BLaER1 treated with 17β-estradiol and CSF1 and Interleukin-3, amounts not matched to agents 10 nM and 100 nM (cell line): ENCODE measurements around the gene MEX3D.
"Not testable (repeated sequence)": the region's sequence is repeated elsewhere in the genome, so short reads cannot be mapped to it uniquely, and the experiment has no call there.

ENCODE experiments used
- H3K27ac ChIP-seq, 11 experiments: shearing (Covaris generic); formaldehyde crosslinking; 2 replicates each; pipeline ENCODE4 v1.8.1; 2022
- H3K27me3 ChIP-seq, 11 experiments: shearing (Covaris generic); formaldehyde crosslinking; 2 replicates each; pipeline ENCODE4 v1.8.1; 2022
- H3K36me3 ChIP-seq, 11 experiments: shearing (Covaris generic); formaldehyde crosslinking; 2 replicates each; pipeline ENCODE4 v1.8.1; 2022
- H3K4me1 ChIP-seq, 10 experiments: shearing (Covaris generic); formaldehyde crosslinking; 2 replicates each; pipeline ENCODE4 v1.8.1; 2022
- H3K4me2 ChIP-seq, 11 experiments: shearing (Covaris generic); formaldehyde crosslinking; 2 replicates each; pipeline ENCODE4 v1.8.1; 2022
- H3K4me3 ChIP-seq, 10 experiments: shearing (Covaris generic); formaldehyde crosslinking; 2 replicates each; pipeline ENCODE4 v1.8.1; 2022
- H3K9ac ChIP-seq, 11 experiments: shearing (Covaris generic); formaldehyde crosslinking; 2 replicates each; pipeline ENCODE4 v1.8.1; 2022
- H3K9me3 ChIP-seq, 11 experiments: shearing (Covaris generic); formaldehyde crosslinking; replicated peaks in 1 of 11; 2 replicates each; pipeline ENCODE4 v1.8.1; 2022
- H4K20me1 ChIP-seq, 11 experiments: shearing (Covaris generic); formaldehyde crosslinking; 2 replicates each; pipeline ENCODE4 v1.8.1; 2022
- Cebpa-rat ChIP-seq, 11 experiments: shearing (Covaris generic); IDR thresholded peaks; 2 replicates each; pipeline ENCODE4 v1.8.1; 2022

Gene MEX3D

DNA sequence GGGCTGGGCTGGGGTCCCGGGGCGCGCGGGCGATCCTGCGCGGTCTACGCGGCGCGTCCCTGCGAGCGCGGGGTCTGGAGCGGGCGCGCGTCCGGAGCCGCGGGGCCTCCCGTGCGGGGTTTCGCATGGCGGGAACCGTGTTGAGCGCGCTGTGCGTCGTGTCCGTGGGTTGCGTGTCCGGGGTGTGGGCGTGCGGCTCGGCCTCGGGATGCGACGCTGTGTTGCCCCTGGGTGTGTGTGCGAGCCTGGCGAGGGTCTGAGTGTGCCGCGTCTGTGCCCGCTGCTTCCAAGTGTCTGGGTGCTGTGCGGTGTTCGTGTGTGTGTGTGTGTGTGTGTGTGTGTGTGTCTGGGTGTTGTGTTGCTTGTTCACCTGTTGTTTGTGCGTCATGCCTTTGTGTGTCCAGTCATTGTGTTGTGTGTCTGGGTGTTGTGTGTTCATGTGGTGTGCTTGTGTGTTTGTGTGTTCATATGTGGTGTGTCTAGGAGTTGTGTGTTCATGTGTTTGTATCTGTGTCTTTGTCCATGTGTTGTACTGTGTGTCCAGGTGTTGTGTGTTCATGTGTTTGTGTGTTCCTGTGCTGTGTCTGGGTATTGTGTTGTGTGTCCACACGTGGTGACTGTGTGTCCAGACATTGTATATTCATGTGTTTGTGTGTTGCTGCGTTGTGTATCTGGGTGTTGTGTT lies 43.7 kb downstream of the MEX3D start:
- no peak overlapping the region for H3K9ac ChIP-seq
- TF ChIP-seq Cebpa-rat (IDR thresholded peaks at IDR 0.05) = no peak
- 0 out of 22 replicates have a peak, but pooled peaks cover 0 to 4% (median 0%) of the 10 kb centered on the region in 11 experiments for H3K9me3 ChIP-seq
- peaks cover 8 to 28% (median 21%) of the 10 kb centered on the region in 10 experiments for H3K4me1 ChIP-seq
- H4K20me1 ChIP-seq = peaks cover 0 to 30% (median 0%) of the 10 kb centered on the region in 11 experiments; a peak in 2 of 22 replicates
- no peak overlapping the region for H3K27ac ChIP-seq
- no peaks in the 10 kb centered on the region for H3K36me3 ChIP-seq
- peaks cover 20 to 36% (median 30%) of the 10 kb centered on the region in 11 experiments; a peak in 20 of 22 replicates for H3K27me3 ChIP-seq
- no peak overlapping the region for H3K4me3 ChIP-seq
- H3K4me2 ChIP-seq = no peak overlapping the region

- Histone ChIP-seq H3K4me3 (no peak within 1 kb of the TSS), H3K27me3 (peaks cover 20 to 36% (median 30%) of the 10 kb centered on the region in 11 experiments; a peak in 20 of 22 replicates), H3K9ac (no peak within 1 kb of the TSS)
Measured at GRCh38 chr19:1523412-1524286, 44.5 kb downstream of the MEX3D start, which contains the start of gene PLK5. Gene PLK5 (plus strand): TSS chr19:1524077. CDS start chr19:1526997, 2,920 bp downstream.

GRCh38 chr19:1522838-1523237 lies 45.3 kb downstream of the MEX3D start:
- no peak overlapping the region for H3K4me3 ChIP-seq
- H3K9me3 ChIP-seq = 0 out of 22 replicates have a peak, but pooled peaks cover 0 to 4% (median 0%) of the 10 kb centered on the region in 11 experiments
- H3K4me2 ChIP-seq = no peak overlapping the region; a peak in 1 of 22 replicates
- peaks cover 0 to 22% (median 0%) of the 10 kb centered on the region in 11 experiments; a peak in 2 of 22 replicates for H4K20me1 ChIP-seq
- peaks cover 8 to 28% (median 21%) of the 10 kb centered on the region in 10 experiments for H3K4me1 ChIP-seq
- H3K9ac ChIP-seq = no peak overlapping the region
- no peak overlapping the region for H3K27ac ChIP-seq
- no peaks in the 10 kb centered on the region for H3K36me3 ChIP-seq
- peaks cover 20 to 36% (median 30%) of the 10 kb centered on the region in 11 experiments; a peak in 20 of 22 replicates for H3K27me3 ChIP-seq
- TF ChIP-seq Cebpa-rat (IDR thresholded peaks at IDR 0.05) = no peak

More at GRCh38 chr19:1523412-1524286, 44.5 kb downstream of the MEX3D start, which contains the start of gene PLK5:
- 0 out of 22 replicates have a peak, but pooled peaks cover 0 to 4% (median 0%) of the 10 kb centered on the region in 11 experiments for H3K9me3 ChIP-seq
- TF ChIP-seq Cebpa-rat (IDR thresholded peaks at IDR 0.05) = no peak
- no peak within 1 kb of the TSS for H3K27ac ChIP-seq
- peaks cover 0 to 25% (median 0%) of the 10 kb centered on the region in 11 experiments; a peak in 2 of 22 replicates for H4K20me1 ChIP-seq
- no peaks in the 10 kb centered on the region for H3K36me3 ChIP-seq
- H3K4me2 ChIP-seq = no peak within 1 kb of the TSS
- peaks cover 8 to 28% (median 21%) of the 10 kb centered on the region in 10 experiments for H3K4me1 ChIP-seq

DNA sequence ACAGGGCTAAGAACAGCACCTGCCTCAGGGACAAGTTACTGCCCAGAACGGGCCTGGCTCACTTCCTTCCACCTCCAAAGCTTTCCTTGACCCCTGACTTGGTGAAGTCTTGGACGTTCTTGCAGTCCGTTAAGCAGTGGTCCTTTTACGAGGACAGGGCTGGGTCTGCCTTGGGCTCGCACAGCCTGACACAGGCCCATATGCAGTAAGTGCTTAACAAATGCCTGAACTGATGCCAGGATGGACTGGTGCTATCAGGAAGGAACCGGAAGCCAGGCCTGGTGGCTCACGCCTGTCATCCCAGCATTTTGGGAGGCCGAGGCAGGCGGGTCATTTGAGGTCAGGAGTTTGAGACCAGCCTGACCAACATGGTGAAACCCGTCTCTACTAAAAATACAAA lies 46.1 kb downstream of the MEX3D start:
- Histone ChIP-seq H3K27me3 (peaks cover 20 to 36% (median 30%) of the 10 kb centered on the region in 11 experiments; a peak in 20 of 22 replicates), H3K4me1 (peaks cover 8 to 28% (median 21%) of the 10 kb centered on the region in 10 experiments), H3K9me3 (0 out of 22 replicates have a peak, but pooled peaks cover 0 to 4% (median 0%) of the 10 kb centered on the region in 11 experiments), H3K4me3 (no peak overlapping the region), H4K20me1 (peaks cover 0 to 15% (median 0%) of the 10 kb centered on the region in 11 experiments; a peak in 1 of 22 replicates), H3K27ac (no peak overlapping the region), H3K9ac (0 out of 22 replicates have a peak overlapping the region, but pooled peaks of 1 of the 11 experiments have one; percentile 33), H3K4me2 (peak overlapping the region in 8 of 11 experiments; percentile 28 to 81 (median 70); a peak in 15 of 22 replicates), H3K36me3 (no peaks in the 10 kb centered on the region)
- TF ChIP-seq Cebpa-rat (IDR thresholded peaks at IDR 0.05) = no peak

DNA sequence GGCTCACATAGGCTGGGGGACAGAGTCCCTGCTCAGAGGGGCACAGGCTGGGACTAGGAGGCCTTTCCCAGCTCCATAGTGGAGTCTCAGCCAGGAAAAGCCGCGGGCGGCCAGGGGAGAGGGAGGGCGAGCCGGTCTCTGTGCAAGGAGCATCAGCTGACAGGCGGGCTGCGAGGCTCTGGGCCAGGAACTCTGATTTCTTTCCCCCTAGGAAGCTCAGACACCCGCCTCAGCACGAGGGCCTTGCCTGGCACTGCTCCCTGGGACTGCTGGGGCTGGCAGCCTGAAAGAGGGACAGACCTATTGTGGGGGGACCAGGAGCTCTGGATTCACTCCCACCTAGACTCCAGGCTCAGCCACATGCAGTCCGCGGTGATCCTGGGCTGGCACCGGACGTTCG lies 46.5 kb downstream of the MEX3D start:
- Histone ChIP-seq H4K20me1 (peaks cover 0 to 14% (median 0%) of the 10 kb centered on the region in 11 experiments; a peak in 1 of 22 replicates), H3K4me2 (peak overlapping the region in 8 of 11 experiments; percentile 28 to 81 (median 70); a peak in 16 of 22 replicates), H3K9ac (peak overlapping the region in 2 of 11 experiments; percentile 13 to 33; a peak in 2 of 22 replicates), H3K36me3 (no peaks in the 10 kb centered on the region), H3K27me3 (peaks cover 20 to 36% (median 30%) of the 10 kb centered on the region in 11 experiments; a peak in 20 of 22 replicates), H3K4me1 (peaks cover 8 to 28% (median 21%) of the 10 kb centered on the region in 10 experiments), H3K4me3 (no peak overlapping the region), H3K9me3 (0 out of 22 replicates have a peak, but pooled peaks cover 0 to 4% (median 0%) of the 10 kb centered on the region in 11 experiments), H3K27ac (no peak overlapping the region)
- no peak for TF ChIP-seq Cebpa-rat (IDR thresholded peaks at IDR 0.05)

GRCh38 chr19:1520203-1520780 lies 47.8 kb downstream of the MEX3D start:
- Histone ChIP-seq H3K4me2 (peak overlapping the region; percentile 55 to 83 (median 75)), H4K20me1 (peaks cover 0 to 6% (median 0%) of the 10 kb centered on the region in 11 experiments; a peak in 1 of 22 replicates), H3K36me3 (no peaks in the 10 kb centered on the region), H3K9ac (peak overlapping the region in 3 of 11 experiments; percentile 6 to 53 (median 35); a peak in 3 of 22 replicates), H3K27ac (no peak overlapping the region), H3K4me3 (no peak overlapping the region), H3K4me1 (peaks cover 8 to 28% (median 21%) of the 10 kb centered on the region in 10 experiments), H3K9me3 (0 out of 22 replicates have a peak, but pooled peaks cover 0 to 4% (median 0%) of the 10 kb centered on the region in 11 experiments), H3K27me3 (peaks cover 17 to 29% (median 25%) of the 10 kb centered on the region in 11 experiments; a peak in 20 of 22 replicates)
- TF ChIP-seq Cebpa-rat (IDR thresholded peaks at IDR 0.05) = no peak

GRCh38 chr19:1519802-1520201 lies 48.3 kb downstream of the MEX3D start:
- H3K27ac ChIP-seq, H4K20me1 ChIP-seq, H3K4me3 ChIP-seq, H3K36me3 ChIP-seq, H3K9me3 ChIP-seq: not testable (repeated sequence)
- Histone ChIP-seq H3K4me1 (peaks cover 8 to 28% (median 21%) of the 10 kb centered on the region in 10 experiments), H3K27me3 (peaks cover 16 to 24% (median 20%) of the 10 kb centered on the region in 11 experiments; a peak in 19 of 22 replicates), H3K4me2 (peak overlapping the region; percentile 55 to 83 (median 75)), H3K9ac (peak overlapping the region in 2 of 11 experiments; percentile 6 to 35; a peak in 1 of 22 replicates)

- no peak for TF ChIP-seq Cebpa-rat (IDR thresholded peaks at IDR 0.05)
- H3K27me3 ChIP-seq = peaks cover 9 to 20% (median 16%) of the 10 kb centered on the region in 11 experiments
- no peak overlapping the region for H3K9ac ChIP-seq
- no peaks in the 10 kb centered on the region for H3K9me3 ChIP-seq
- H3K4me3 ChIP-seq = no peak overlapping the region
- H3K27ac ChIP-seq = no peak overlapping the region
- peaks cover 8 to 28% (median 21%) of the 10 kb centered on the region in 10 experiments for H3K4me1 ChIP-seq
- no peak overlapping the region for H3K4me2 ChIP-seq
- no peaks in the 10 kb centered on the region for H3K36me3 ChIP-seq
- H4K20me1 ChIP-seq = peaks cover 0 to 6% (median 0%) of the 10 kb centered on the region in 11 experiments; a peak in 1 of 22 replicates
Measured at GRCh38 chr19:1518471-1518870, 49.7 kb downstream of the MEX3D start.
